ENCODE results near the gene GIPR. TPM values are rescaled to one million over a fixed set of nuclear protein-coding genes. Genes with fewer than 3 reads are reported as not detected.

Gene GIPR
- total and polyA plus RNA-seq, 10 of the 15 experiments (the other 5 are each of a cell fraction or from before 2014, with no cell fraction given), result 1.7 to 26.3 (median 13.7) TPM

- TF ChIP-seq, protein P1, sequence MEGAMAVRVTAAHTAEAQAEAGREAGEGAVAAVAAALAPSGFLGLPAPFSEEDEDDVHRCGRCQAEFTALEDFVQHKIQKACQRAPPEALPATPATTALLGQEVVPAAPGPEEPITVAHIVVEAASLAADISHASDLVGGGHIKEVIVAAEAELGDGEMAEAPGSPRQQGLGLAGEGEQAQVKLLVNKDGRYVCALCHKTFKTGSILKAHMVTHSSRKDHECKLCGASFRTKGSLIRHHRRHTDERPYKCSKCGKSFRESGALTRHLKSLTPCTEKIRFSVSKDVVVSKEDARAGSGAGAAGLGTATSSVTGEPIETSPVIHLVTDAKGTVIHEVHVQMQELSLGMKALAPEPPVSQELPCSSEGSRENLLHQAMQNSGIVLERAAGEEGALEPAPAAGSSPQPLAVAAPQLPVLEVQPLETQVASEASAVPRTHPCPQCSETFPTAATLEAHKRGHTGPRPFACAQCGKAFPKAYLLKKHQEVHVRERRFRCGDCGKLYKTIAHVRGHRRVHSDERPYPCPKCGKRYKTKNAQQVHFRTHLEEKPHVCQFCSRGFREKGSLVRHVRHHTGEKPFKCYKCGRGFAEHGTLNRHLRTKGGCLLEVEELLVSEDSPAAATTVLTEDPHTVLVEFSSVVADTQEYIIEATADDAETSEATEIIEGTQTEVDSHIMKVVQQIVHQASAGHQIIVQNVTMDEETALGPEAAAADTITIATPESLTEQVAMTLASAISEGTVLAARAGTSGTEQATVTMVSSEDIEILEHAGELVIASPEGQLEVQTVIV (IDR thresholded peaks at IDR 0.05; ENCODE audit: borderline replicate concordance, partially characterized antibody), result peak; percentile 12
- TF ChIP-seq MLLT1 (IDR thresholded peaks at IDR 0.05), result no peak
- TF ChIP-seq MTA3 (IDR thresholded peaks at IDR 0.05; ENCODE audit: borderline replicate concordance, low read length), result 0 out of 2 replicates have a peak, but pooled peaks have one; percentile 63
- no peak; the same call in 1 of the 2 replicates for TF ChIP-seq SIN3A (IDR thresholded peaks at IDR 0.05; ENCODE audit: low read depth, low read length)
- TF ChIP-seq JUNB (IDR thresholded peaks at IDR 0.05), result no peak
- no peak for TF ChIP-seq BCL11A (IDR thresholded peaks at IDR 0.05; ENCODE audit: low read depth, low read length)
- peak in 1 of 2 experiments; percentile 92; a peak in 2 of 3 replicates for TF ChIP-seq EGR1 (IDR thresholded peaks at IDR 0.05; ENCODE audit: borderline replicate concordance in 1 of 2, low read depth in 2 of 2, low read length in 2 of 2)
- TF ChIP-seq CBFB (IDR thresholded peaks at IDR 0.05; ENCODE audit: low read depth), result 0 out of 2 replicates have a peak, but pooled peaks have one; percentile 15
- TF ChIP-seq GABPA (IDR thresholded peaks at IDR 0.05; ENCODE audit: low read depth), result no peak
- TF ChIP-seq ZNF592 (IDR thresholded peaks at IDR 0.05), result no peak
- TF ChIP-seq PML (IDR thresholded peaks at IDR 0.05; ENCODE audit: low read length), result peak; percentile 66; the same call in 1 of the 2 replicates
- TF ChIP-seq, protein P2, sequence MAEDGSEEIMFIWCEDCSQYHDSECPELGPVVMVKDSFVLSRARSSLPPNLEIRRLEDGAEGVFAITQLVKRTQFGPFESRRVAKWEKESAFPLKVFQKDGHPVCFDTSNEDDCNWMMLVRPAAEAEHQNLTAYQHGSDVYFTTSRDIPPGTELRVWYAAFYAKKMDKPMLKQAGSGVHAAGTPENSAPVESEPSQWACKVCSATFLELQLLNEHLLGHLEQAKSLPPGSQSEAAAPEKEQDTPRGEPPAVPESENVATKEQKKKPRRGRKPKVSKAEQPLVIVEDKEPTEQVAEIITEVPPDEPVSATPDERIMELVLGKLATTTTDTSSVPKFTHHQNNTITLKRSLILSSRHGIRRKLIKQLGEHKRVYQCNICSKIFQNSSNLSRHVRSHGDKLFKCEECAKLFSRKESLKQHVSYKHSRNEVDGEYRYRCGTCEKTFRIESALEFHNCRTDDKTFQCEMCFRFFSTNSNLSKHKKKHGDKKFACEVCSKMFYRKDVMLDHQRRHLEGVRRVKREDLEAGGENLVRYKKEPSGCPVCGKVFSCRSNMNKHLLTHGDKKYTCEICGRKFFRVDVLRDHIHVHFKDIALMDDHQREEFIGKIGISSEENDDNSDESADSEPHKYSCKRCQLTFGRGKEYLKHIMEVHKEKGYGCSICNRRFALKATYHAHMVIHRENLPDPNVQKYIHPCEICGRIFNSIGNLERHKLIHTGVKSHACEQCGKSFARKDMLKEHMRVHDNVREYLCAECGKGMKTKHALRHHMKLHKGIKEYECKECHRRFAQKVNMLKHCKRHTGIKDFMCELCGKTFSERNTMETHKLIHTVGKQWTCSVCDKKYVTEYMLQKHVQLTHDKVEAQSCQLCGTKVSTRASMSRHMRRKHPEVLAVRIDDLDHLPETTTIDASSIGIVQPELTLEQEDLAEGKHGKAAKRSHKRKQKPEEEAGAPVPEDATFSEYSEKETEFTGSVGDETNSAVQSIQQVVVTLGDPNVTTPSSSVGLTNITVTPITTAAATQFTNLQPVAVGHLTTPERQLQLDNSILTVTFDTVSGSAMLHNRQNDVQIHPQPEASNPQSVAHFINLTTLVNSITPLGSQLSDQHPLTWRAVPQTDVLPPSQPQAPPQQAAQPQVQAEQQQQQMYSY (CRISPR knock-in tag; IDR thresholded peaks at IDR 0.05), result no peak
- no peak for TF ChIP-seq PBX3 (IDR thresholded peaks at IDR 0.05; ENCODE audit: insufficient replicate concordance, low read depth, low read length)
- TF ChIP-seq ATF7 (IDR thresholded peaks at IDR 0.05; ENCODE audit: low read depth), result no peak; the same call in 1 of the 2 replicates
- no peak for TF ChIP-seq SPI1 (IDR thresholded peaks at IDR 0.05; ENCODE audit: borderline replicate concordance, insufficient read depth, low read depth, low read length)
- no peak for TF ChIP-seq PAX8 (IDR thresholded peaks at IDR 0.05)
- no peak for TF ChIP-seq SMARCA5 (IDR thresholded peaks at IDR 0.05)
Measured at GRCh38 chr19:45668342-45668871, 386 bp downstream of the GIPR start (continued).
